Renal pelvis (tissue), 4 donors: ENCODE measurements around the gene BCKDK. TPM values are rescaled to one million over a fixed set of nuclear protein-coding genes. Genes with fewer than 3 reads are reported as not detected.
"Not testable (repeated sequence)": the region's sequence is repeated elsewhere in the genome, so short reads cannot be mapped to it uniquely, and the experiment has no call there.

ENCODE experiments used
- DNase-seq: peaks from one replicate; pipeline ENCODE4 v3.0.0-alpha.2; 2013
- polyA plus RNA-seq, 3 donors: library from polyadenylated mRNA; unstranded; fragments of 120-200 nt; gene quantifications; one replicate each; pipeline ENCODE4 v1.2.1, GENCODE V29; 2013; ENCODE audit not compliant: insufficient read length in 3 of 3

The BCKDK gene
- polyA plus RNA-seq, 3 donors, result 40.4 to 47.7 (median 41.6) TPM

GRCh38 chr16:31136822-31137499 lies 28.8 kb downstream of the BCKDK start:
- not testable (repeated sequence) for DNase-seq

DNA sequence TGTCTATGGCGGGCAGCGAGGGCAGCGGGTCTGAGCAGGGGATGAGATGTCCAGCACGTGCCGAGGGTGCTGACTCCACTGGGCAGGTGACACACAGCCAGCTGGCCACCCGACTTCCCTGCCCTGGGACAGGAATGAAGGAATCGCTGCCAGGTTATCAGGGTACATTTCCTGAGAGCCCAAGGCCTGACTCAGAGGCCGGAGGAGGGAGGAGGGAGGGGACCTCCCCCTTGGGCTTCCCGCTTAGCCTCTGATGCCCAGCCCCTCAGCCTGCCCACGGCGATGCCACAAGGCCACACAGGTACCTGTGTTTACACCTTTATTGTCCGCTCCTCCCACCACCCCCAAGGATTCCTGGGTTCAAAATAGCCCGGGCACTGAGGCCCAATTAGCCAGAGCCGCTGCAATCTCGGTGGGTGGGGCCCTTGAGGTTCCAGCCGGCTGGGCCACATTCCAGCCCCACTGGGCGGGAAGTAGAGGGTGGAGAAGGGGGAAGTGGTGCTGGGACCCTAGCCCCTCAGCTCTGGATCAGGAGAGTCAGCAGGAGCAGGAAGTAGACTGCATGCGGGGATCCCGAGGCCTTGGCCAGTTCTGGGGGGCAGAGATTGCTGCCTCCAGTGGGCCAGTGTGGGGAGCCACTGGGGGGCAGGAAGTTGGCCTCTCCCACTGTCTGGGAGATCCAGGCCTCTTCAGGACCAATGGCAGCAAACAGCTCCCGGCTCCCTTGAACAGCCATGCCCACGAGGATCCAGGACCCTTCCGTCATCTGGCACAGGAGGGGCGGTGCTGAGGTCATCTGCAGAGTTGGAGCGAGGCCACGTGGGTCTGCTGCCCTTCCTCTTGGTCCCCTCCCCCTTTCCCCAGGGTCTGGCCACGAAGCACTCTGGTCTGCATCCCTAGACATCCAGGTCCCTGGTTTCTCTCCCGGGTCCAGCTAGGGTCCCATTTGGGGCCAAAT lies 30.7 kb downstream of the BCKDK start:
- DNase-seq, result no peak

DNA sequence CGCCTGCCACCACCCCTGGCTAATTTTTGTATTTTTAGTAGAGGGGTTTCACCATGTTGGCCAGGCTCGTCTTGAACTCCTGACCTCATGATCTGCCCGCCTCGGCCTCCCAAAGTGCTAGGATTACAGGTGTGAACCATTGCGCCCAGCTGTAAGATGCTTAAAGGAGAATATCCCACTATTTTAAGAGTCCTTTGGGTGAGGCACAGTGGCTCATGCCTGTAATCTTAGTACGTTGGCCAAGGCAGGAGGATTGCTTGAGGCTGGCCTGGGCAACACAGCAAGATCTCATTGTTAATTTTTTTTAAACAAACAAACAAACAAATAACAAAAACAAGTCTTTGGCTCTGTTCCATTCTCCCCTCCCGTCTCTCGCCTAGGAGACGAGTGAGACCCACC lies 32.9 kb downstream of the BCKDK start:
- not testable (repeated sequence) for DNase-seq

- DNase-seq, result no peak
These were observed 33.4 kb downstream of the BCKDK start for GRCh38 chr16:31141489-31142108.

- DNase-seq, result peak; percentile 99
These were observed 34.2 kb downstream of the BCKDK start for GRCh38 chr16:31142109-31143010.

- no peak for DNase-seq
These were observed 35.0 kb downstream of the BCKDK start for GRCh38 chr16:31143011-31143693.

GRCh38 chr16:31143694-31144148 lies 35.5 kb downstream of the BCKDK start:
- DNase-seq, result no peak

DNA sequence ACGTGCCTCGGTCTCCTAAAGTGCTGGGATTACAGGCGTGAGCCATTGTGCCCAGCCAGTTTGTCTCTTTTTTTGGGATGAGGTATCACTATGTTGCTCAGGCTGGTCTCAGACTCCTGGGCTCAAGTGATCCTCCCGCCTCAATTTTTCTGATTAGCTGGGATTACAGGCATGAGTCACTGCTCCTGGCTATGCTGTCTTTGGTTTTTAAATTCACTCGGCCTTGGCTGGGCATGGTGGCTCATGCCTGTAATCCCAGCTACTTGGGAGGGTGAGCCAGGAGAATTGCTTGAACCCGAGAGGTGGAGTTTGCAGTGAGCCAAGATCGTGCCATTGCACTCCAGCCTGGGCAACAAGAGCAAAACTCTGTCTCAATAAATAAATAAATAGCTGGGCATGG lies 36.2 kb downstream of the BCKDK start:
- not testable (repeated sequence) for DNase-seq

GRCh38 chr16:31145398-31145990 lies 37.3 kb downstream of the BCKDK start:
- no peak for DNase-seq

DNA sequence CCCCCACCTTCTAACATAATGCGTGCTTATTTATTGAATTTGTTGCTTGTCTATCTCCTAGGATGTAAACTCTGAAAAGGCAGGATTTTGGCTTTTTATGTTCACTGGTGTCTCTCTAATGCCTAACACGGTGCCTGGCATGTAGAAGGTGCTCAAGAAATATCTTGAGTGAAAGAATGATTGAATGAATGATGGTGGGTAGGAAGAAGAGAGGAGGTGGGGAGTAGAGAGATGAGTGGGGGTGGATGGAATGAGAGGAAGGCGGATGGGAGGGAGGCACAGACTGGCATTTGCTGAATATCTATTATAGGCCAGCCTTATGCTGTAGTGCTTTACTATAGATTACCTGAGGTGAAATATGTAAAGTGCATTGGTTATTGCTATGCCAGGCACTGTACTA lies 39.4 kb downstream of the BCKDK start:
- no peak for DNase-seq

- DNase-seq, result no peak
These were observed 40.1 kb downstream of the BCKDK start for GRCh38 chr16:31148281-31148728.

GRCh38 chr16:31148896-31149295 lies 40.7 kb downstream of the BCKDK start:
- no peak for DNase-seq

GRCh38 chr16:31149332-31149731 lies 41.1 kb downstream of the BCKDK start:
- DNase-seq, result no peak

DNA sequence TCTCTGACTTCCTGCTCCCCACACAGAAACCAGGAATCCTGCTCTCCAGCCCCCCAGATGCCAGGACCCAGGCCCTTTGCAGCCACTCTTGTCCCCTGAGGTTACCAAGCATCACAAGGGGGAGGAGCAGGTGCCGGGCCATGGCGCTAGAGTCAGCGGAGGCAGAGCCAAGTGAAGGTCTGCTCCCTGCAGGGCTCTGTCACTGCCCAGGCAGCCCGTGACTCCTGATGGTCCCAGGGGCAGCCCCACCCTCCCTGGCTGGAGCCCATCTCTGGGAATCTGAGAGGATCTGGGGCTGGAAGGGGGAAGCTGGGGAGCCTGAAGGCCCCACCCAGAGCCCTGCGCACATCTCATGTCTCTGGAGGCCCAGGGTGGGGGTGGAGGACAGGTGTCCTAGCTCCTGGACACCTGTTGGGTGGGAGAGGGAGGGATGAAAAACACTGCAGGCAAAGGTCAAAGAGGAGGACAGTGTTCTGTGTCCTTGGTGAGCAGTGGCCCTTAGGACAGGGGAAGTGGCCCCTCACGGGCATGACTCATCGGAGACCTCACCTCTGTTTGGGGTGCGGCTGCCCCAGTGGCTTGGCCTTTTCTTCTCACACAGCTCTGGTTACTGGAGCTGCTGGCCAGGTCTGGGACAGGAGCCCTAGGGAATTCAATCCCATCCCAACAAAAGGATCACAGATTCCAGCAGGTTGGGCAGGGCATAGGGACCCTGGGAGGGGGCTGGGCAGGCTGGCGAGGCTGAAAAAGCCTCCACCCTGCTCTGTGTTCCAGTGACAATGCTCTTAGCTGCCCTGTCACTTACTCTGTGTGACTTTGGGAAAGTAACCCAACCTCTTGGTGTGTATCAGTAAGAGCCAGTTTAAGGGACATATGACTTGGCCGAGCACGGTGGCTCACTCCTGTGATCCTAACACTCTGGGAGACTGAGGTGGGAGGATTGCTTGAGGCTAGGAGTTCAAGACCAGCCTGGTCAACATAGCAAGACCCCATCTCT lies 42.0 kb downstream of the BCKDK start, which contains the start of gene PRSS36:
Gene PRSS36 (minus strand): TSS at position 173 of the 997 bp plus-strand sequence. CDS start 31 bp downstream, at position 142.
- DNase-seq, result no peak

DNA sequence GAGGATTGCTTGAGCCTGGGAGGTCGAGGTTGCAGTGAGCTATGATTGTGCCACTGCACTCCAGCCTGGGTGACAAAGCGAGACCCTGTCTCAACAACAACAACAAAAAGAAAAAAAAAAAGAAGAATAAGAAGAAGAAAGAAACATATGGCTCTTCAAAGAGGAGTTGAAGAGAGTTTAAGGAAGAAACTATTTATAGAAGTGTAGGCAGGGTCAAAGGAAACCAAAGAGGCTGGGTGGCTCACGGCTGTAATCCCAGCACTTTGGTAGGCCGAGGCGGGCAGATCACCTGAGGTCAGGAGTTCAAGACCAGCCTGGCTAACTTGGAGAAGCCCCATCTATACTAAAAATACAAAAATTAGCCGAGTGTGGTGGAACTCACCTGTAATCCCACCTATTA lies 42.8 kb downstream of the BCKDK start:
- DNase-seq, result not testable (repeated sequence)

DNA sequence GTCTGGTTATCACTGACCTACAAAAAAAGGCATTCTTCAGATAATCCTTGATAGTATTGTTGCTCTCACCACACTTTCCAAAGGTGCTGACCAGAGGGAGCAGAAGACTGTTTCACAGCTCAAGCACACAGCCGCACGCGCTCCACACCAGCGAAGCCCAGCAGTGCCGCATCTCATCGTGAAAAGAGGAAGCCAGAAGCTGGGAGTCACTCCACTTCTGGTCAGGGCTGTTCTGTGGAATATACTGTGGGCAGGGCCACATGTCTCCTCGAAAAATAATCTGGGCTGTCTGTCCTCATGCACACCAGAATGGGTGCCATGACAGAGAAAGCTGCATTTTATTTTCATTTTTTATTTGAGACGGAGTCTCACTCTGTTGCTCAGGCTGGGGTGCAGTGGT lies 49.0 kb downstream of the BCKDK start:
- DNase-seq, result no peak
